ENCODE results near the gene LRRC4C. TPM values are rescaled to one million over a fixed set of nuclear protein-coding genes. Genes with fewer than 3 reads are reported as not detected.

The LRRC4C gene
- total and polyA plus RNA-seq, 4 donors, result 0.33 to 5.3 (median 0.43) TPM

DNA sequence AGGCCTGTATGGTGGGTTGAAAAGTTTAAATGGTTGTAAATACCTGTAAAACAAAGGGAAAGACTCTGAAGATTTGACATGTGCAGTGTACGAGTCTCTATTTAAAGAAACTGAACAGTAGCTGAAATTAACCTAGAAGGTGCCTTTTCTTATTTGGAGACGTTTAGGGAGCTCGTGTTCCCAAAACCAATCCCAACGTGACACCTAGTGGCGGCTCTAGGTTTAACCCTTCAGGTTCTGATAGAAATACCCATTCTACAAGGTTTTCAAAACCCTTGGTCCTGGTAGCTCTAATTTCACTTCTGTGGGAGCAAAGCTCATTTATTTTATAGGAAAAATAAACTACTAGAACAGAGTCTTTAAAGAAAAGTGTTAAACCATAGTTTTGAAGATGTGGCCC is 258.3 kb downstream of the LRRC4C start:
- TF ChIP-seq CTCF (IDR thresholded peaks at IDR 0.05; ENCODE audit: control extremely low read depth, extremely low read depth), result no peak
- ATAC-seq (ENCODE audit: insufficient read depth, low FRiP score) (no peak), DNase-seq (peak; percentile 55 to 72 (median 63))
- Histone ChIP-seq H3K9me3 (ENCODE audit: control insufficient read depth in 4 of 4, insufficient read depth in 3 of 4, low read length in 3 of 4) (peaks cover 0 to 3% (median 1%) of the 10 kb centered on the region in 4 donors), H3K4me3 (no peak overlapping the region), H3K27me3 (ENCODE audit: control insufficient read depth in 3 of 3, insufficient read depth in 3 of 3, low read length in 2 of 3) (no peaks in the 10 kb centered on the region), H3K9ac (ENCODE audit: insufficient read depth in 1 of 2, low read length in 2 of 2) (no peak overlapping the region), H3K36me3 (ENCODE audit: control insufficient read depth in 4 of 4, insufficient read depth in 4 of 4, low read length in 4 of 4) (no peaks in the 10 kb centered on the region), H3K27ac (ENCODE audit: low read depth in 1 of 2, low read length in 1 of 2) (no peak overlapping the region), H3K4me1 (ENCODE audit: control insufficient read depth in 5 of 5, insufficient read depth in 5 of 5, low read length in 5 of 5) (peaks cover 0 to 2% (median 0%) of the 10 kb centered on the region in 5 donors)
- WGBS, 2 donors, result 2 to 6% methylated on average over 5 of the region's 5 CpGs

- Histone ChIP-seq H3K27me3 (ENCODE audit: control insufficient read depth in 3 of 3, insufficient read depth in 3 of 3, low read length in 2 of 3) (no peaks in the 10 kb centered on the region), H3K4me3 (no peak overlapping the region), H3K9ac (ENCODE audit: insufficient read depth in 1 of 2, low read length in 2 of 2) (no peak overlapping the region), H3K27ac (ENCODE audit: low read depth in 1 of 2, low read length in 1 of 2) (no peak overlapping the region), H3K4me1 (ENCODE audit: control insufficient read depth in 5 of 5, insufficient read depth in 5 of 5, low read length in 5 of 5) (peaks cover 0 to 3% (median 0%) of the 10 kb centered on the region in 5 donors), H3K9me3 (ENCODE audit: control insufficient read depth in 4 of 4, insufficient read depth in 3 of 4, low read length in 3 of 4) (peaks cover 0 to 8% (median 2%) of the 10 kb centered on the region in 4 donors), H3K36me3 (ENCODE audit: control insufficient read depth in 4 of 4, insufficient read depth in 4 of 4, low read length in 4 of 4) (no peaks in the 10 kb centered on the region)
- ATAC-seq (ENCODE audit: insufficient read depth, low FRiP score), result no peak
- 54 to 72% methylated on average over 14 of the region's 14 CpGs for WGBS, 2 donors
- peak in 2 of 3 donors; percentile 6 to 28 for DNase-seq
- TF ChIP-seq CTCF (IDR thresholded peaks at IDR 0.05; ENCODE audit: control extremely low read depth, extremely low read depth), result no peak
Measured at GRCh38 chr11:41190437-41191082, 268.9 kb downstream of the LRRC4C start.

GRCh38 chr11:41189701-41190436 is 269.6 kb downstream of the LRRC4C start:
- Histone ChIP-seq H3K27ac (ENCODE audit: low read depth in 1 of 2, low read length in 1 of 2) (no peak overlapping the region), H3K9ac (ENCODE audit: insufficient read depth in 1 of 2, low read length in 2 of 2) (no peak overlapping the region), H3K36me3 (ENCODE audit: control insufficient read depth in 4 of 4, insufficient read depth in 4 of 4, low read length in 4 of 4) (no peaks in the 10 kb centered on the region), H3K4me1 (ENCODE audit: control insufficient read depth in 5 of 5, insufficient read depth in 5 of 5, low read length in 5 of 5) (peaks cover 0 to 3% (median 0%) of the 10 kb centered on the region in 5 donors), H3K9me3 (ENCODE audit: control insufficient read depth in 4 of 4, insufficient read depth in 3 of 4, low read length in 3 of 4) (peaks cover 0 to 8% (median 2%) of the 10 kb centered on the region in 4 donors), H3K27me3 (ENCODE audit: control insufficient read depth in 3 of 3, insufficient read depth in 3 of 3, low read length in 2 of 3) (no peaks in the 10 kb centered on the region), H3K4me3 (no peak overlapping the region)
- WGBS, 2 donors, result 50 to 60% methylated on average over 4 of the region's 4 CpGs
- DNase-seq (no peak), ATAC-seq (ENCODE audit: insufficient read depth, low FRiP score) (no peak)
- no peak for TF ChIP-seq CTCF (IDR thresholded peaks at IDR 0.05; ENCODE audit: control extremely low read depth, extremely low read depth)

Measured in lung (tissue), 12 donors.